ENCODE measurements around the gene ABCA8. TPM values are rescaled to one million over a fixed set of nuclear protein-coding genes. Genes with fewer than 3 reads are reported as not detected.

The ABCA8 gene
- total RNA-seq, 1 experiment from 2014 or later = 0.90 TPM

DNA sequence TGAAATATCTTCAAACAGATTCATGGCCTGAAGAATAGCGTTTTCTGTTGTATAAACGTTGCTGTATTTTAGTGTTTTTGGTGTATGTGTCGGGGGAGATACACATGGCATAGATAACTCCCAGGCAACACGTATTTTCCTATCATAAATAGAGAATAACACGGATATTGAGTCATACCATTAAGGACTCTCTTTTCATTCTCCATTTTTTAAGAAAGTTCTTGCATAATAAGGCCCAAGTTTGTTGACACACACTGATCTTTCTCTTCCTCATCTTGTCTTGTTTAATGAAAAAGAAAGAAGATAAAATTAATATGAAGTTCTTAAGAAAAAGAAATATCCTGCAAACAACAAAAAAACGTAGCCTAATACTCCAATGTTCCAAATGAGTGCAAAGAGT is 13.4 kb downstream of the ABCA8 start:
- no TSS peak for BruUV-seq (replicated peaks)
- Histone ChIP-seq H3K9me3 (ENCODE audit: low read depth, low read length, poor library complexity, severe bottlenecking) (no peaks in the 10 kb centered on the region), H3K4me1 (ENCODE audit: insufficient read depth, low read length, poor library complexity, severe bottlenecking) (no peaks in the 10 kb centered on the region), H3K27me3 (replicated peaks; ENCODE audit: insufficient read depth, low read depth, low read length, poor library complexity) (no peaks in the 10 kb centered on the region), H3K27ac (ENCODE audit: low read depth, low read length, poor library complexity, severe bottlenecking) (no peak overlapping the region), H3K36me3 (ENCODE audit: insufficient read depth, low read length, poor library complexity, severe bottlenecking) (no peaks in the 10 kb centered on the region), H3K4me3 (ENCODE audit: low read depth, low read length, poor library complexity, severe bottlenecking) (no peak overlapping the region)
- TF ChIP-seq, protein P1, sequence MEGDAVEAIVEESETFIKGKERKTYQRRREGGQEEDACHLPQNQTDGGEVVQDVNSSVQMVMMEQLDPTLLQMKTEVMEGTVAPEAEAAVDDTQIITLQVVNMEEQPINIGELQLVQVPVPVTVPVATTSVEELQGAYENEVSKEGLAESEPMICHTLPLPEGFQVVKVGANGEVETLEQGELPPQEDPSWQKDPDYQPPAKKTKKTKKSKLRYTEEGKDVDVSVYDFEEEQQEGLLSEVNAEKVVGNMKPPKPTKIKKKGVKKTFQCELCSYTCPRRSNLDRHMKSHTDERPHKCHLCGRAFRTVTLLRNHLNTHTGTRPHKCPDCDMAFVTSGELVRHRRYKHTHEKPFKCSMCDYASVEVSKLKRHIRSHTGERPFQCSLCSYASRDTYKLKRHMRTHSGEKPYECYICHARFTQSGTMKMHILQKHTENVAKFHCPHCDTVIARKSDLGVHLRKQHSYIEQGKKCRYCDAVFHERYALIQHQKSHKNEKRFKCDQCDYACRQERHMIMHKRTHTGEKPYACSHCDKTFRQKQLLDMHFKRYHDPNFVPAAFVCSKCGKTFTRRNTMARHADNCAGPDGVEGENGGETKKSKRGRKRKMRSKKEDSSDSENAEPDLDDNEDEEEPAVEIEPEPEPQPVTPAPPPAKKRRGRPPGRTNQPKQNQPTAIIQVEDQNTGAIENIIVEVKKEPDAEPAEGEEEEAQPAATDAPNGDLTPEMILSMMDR (conservative IDR thresholded peaks at IDR 0.05; ENCODE audit: low read depth, low read length) = no peak
- TF ChIP-seq EZH2 (IDR thresholded peaks at IDR 0.05; ENCODE audit: borderline replicate concordance, low read depth, low read length, poor library complexity, severe bottlenecking) = no peak
- ChIA-PET CTCF (no interaction called here), POLR2A (ENCODE audit: low non-redundant PET) (no interaction called here)
- no peak for DNase-seq (ENCODE audit: low spot score)
- intact Hi-C loops (cut with micrococcal nuclease; ENCODE audit: unreplicated experiment) = no loop called here

- H3K27ac ChIP-seq (ENCODE audit: low read depth, low read length, poor library complexity, severe bottlenecking) = no peak overlapping the region
- H3K36me3 ChIP-seq (ENCODE audit: insufficient read depth, low read length, poor library complexity, severe bottlenecking) = no peaks in the 10 kb centered on the region
- intact Hi-C loops (cut with micrococcal nuclease; ENCODE audit: unreplicated experiment) = no loop called here
- DNase-seq (ENCODE audit: low spot score) = no peak
- TF ChIP-seq, protein P1 (conservative IDR thresholded peaks at IDR 0.05; ENCODE audit: low read depth, low read length) = no peak
- TF ChIP-seq EZH2 (IDR thresholded peaks at IDR 0.05; ENCODE audit: borderline replicate concordance, low read depth, low read length, poor library complexity, severe bottlenecking) = no peak
- CTCF ChIA-PET = no interaction called here
- H3K9me3 ChIP-seq (ENCODE audit: low read depth, low read length, poor library complexity, severe bottlenecking) = no peaks in the 10 kb centered on the region
- no TSS peak for BruUV-seq (replicated peaks)
- H3K27me3 ChIP-seq (replicated peaks; ENCODE audit: insufficient read depth, low read depth, low read length, poor library complexity) = no peaks in the 10 kb centered on the region
- POLR2A ChIA-PET (ENCODE audit: low non-redundant PET) = no interaction called here
- no peak overlapping the region for H3K4me3 ChIP-seq (ENCODE audit: low read depth, low read length, poor library complexity, severe bottlenecking)
- no peaks in the 10 kb centered on the region for H3K4me1 ChIP-seq (ENCODE audit: insufficient read depth, low read length, poor library complexity, severe bottlenecking)
These were observed 16.0 kb downstream of the ABCA8 start for GRCh38 chr17:68939195-68939594.

DNA sequence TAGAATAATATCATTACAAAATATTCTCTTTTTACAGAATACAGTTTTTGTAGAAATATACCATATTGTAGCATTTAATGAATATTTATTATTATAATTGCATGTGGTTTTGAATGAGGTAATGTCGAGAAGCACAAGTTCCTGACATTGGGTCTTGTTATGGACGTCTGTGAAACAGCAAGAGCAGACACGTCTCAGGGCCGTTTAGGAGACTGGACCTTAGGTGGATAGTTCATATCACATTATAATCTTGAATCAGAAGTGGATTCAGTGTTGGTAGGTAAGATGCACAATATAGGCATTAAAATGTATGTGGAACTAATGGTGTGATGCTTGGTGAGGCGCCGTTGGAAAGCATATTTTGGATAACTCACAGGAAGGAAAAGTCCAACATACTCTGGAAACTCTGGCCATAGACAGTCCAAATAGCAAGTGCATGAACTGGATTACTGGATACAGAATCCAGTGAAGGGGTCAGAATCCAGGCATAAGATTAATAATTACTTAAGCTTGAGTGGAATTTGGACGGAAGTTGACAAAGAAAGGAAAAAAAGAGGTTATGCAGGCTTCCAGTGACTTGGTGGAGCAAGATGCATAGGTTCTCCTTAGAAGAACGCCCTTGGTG is 17.2 kb downstream of the ABCA8 start:
- no peak for DNase-seq (ENCODE audit: low spot score)
- no TSS peak for BruUV-seq (replicated peaks)
- intact Hi-C loops (cut with micrococcal nuclease; ENCODE audit: unreplicated experiment) = no loop called here
- Histone ChIP-seq H3K4me3 (ENCODE audit: low read depth, low read length, poor library complexity, severe bottlenecking) (no peak overlapping the region), H3K27ac (ENCODE audit: low read depth, low read length, poor library complexity, severe bottlenecking) (no peak overlapping the region), H3K27me3 (replicated peaks; ENCODE audit: insufficient read depth, low read depth, low read length, poor library complexity) (no peaks in the 10 kb centered on the region), H3K4me1 (ENCODE audit: insufficient read depth, low read length, poor library complexity, severe bottlenecking) (no peaks in the 10 kb centered on the region), H3K9me3 (ENCODE audit: low read depth, low read length, poor library complexity, severe bottlenecking) (no peaks in the 10 kb centered on the region), H3K36me3 (ENCODE audit: insufficient read depth, low read length, poor library complexity, severe bottlenecking) (no peaks in the 10 kb centered on the region)
- TF ChIP-seq, protein P1 (conservative IDR thresholded peaks at IDR 0.05; ENCODE audit: low read depth, low read length) = no peak
- TF ChIP-seq EZH2 (IDR thresholded peaks at IDR 0.05; ENCODE audit: borderline replicate concordance, low read depth, low read length, poor library complexity, severe bottlenecking) = no peak
- ChIA-PET CTCF (no interaction called here), POLR2A (ENCODE audit: low non-redundant PET) (no interaction called here)
